ENCODE measurements around the gene LAMC3.

Gene LAMC3

DNA sequence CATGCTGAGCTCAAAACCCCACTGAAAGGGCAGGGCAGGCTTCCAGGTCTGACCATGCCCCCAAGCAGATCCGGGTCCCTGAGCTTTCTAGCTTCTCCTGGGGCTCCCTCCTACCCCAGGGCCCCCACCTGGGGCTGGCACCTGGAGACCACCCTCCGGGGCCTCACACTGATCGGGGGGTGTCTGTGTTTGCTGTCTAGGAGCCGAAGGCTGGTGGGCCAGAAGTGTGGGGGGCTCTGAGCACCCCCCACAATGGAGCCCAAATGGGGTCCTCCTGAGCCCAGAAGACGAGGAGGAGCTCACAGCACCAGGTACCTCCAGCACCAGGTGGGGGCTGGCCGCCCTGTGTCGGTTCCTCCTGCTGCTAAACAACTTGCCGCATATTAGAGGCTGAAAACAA lies 39.8 kb downstream of the LAMC3 start:
- DNase-seq, result no peak

DNA sequence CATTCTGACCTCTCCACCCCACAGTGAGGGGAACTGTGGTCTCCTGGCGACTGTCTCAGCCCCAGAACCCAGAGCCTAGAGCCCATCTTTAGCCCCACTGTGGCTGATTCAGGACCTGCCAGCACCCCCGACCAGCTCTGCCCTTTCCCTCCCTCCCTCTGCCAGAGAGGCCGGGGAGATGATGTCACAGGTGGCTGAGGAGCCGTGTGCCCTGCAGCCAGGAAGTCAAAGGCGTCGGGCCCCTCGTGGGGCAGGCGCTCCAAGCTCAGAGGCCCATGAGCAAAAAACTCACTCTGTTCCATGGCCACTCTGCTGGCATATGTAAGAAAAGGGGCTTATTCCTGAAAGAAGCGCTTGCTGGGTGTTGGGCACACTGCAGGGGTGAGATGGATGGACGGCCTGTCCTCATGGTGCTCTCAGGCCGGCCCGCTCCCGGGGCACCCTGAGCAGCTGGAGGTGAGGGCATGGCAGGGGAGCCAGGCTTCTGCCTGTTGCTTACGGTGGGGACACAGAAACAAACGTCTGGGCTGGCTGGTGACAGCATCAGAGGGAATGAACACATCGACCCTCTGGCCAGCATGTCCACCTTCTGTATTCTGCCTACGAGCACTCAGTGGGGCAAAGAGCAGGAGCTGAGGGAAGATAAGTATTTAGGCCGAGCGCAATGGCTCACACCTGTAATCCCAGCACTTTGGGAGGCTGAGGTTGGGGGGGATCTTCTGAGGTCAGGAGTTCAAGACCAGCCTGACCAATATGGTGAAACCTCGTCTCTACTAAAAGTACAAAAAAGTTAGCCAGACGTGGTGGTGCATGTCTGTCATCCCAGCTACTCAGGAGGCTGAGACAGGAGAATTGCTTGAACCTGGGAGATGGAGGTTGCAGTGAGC lies 41.1 kb downstream of the LAMC3 start:
- DNase-seq, result no peak

DNA sequence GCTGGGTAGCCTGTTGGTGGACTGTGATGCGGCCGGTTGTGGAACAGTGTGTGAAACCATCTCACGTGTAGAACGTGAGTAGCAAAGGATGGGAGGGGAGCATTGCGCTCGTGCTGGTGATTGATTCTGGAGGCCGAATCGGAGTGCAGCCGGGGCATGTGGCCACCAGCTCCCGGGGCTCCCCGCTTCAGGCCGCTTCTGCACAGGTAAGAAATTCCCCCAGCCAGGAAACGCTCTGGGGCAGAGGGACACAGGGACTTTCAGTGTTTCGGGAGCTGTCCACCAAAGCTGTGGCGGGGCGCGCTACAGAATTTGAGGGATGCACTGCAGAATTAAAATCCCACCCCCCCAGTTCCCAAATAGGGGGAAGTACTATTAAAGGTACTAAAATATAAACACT lies 41.9 kb downstream of the LAMC3 start:
- DNase-seq, result no peak

DNA sequence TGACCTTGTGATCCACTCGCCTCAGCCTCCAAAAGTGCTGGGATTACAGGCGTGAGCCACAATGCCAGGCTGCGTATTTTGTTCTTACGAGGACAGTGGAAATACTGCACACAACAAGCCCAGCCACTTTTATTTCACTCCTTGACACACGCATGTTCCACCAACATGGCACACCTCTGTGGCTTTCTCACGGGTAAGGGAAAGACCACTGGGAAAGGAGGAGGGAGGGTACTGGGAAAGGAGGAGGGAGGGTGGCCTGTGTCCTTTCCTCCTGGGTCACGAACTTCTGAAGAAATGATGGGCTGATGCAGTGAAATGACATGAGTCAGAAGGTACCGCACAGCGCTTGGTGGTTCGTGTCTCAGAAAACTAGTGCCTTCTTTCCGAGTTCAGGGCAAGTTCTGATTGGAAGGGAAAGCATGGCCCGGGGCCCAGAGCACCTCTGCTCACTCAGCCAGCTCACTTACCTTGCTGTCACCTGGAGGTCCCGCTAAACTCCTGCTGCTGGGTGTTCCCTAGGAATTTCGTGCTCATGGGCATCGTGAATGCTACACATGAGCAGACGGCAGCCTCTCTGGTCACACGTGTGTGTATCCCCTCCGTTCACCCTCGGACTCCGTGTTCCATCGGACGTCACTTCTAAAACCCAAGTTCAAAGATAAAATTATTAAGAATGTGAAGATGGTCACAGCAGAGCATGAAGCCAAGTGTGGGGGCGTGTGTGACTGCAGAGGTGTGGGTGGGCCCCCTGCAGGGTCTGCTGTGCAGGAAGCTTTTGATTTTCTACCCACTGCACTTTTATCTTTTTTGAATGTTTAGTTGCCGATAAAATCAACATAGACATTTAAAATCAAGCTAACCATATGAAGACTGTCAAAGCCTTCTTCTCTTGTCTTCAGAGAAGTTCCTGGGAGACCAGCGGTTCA lies 42.9 kb downstream of the LAMC3 start:
- no peak for DNase-seq

DNA sequence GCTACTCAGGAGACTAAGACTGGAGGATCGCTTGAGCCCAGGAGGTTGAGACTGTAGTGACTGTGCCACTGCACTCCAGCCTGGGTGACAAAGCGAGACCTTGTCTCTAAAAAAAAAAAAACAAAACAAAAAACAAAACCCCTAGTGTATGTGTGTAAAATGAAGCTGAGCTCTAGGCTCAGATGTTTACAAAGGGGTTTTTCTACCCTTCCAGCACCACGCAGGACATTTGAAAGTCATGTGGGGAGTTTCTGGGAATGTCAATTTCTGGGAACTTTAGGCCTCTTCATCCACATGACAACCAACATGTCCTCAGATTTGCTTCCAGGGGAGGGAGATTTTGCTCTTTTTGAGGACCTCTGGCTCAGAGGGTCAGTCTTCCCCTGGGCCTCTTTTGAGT lies 44.9 kb downstream of the LAMC3 start:
- DNase-seq, result no peak

DNA sequence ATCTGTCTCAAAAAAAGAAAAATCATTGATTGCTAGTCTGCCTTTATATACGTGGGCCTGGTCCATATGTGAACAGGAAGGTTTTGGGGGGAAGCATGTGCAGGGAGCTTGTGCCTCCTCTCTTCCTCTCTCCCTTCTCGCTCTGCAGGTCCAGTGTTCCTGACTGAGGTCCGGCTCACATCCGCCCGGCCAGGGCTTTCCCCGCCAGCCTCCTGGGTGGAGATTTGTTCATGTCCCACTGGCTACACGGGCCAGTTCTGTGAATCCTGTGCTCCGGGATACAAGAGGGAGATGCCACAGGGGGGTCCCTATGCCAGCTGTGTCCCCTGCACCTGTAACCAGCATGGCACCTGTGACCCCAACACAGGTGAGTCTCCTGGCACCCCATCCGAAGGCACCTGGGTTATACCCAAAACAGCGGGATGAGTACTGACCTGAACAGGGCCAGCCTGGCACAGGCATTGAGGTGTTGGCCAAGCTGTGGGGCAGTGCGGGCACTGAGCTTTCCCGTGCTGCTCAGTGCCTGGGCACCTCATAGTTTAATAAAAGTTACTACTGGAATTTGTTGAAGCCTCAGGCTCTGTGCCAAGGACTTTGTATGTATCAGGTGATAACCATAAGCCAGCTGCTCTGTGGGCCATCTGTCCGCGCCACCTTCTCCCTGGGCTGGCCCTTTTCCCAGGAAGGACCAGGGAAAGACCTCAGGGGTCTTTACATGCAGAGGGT lies 48.0 kb downstream of the LAMC3 start:
- DNase-seq, result no peak

DNA sequence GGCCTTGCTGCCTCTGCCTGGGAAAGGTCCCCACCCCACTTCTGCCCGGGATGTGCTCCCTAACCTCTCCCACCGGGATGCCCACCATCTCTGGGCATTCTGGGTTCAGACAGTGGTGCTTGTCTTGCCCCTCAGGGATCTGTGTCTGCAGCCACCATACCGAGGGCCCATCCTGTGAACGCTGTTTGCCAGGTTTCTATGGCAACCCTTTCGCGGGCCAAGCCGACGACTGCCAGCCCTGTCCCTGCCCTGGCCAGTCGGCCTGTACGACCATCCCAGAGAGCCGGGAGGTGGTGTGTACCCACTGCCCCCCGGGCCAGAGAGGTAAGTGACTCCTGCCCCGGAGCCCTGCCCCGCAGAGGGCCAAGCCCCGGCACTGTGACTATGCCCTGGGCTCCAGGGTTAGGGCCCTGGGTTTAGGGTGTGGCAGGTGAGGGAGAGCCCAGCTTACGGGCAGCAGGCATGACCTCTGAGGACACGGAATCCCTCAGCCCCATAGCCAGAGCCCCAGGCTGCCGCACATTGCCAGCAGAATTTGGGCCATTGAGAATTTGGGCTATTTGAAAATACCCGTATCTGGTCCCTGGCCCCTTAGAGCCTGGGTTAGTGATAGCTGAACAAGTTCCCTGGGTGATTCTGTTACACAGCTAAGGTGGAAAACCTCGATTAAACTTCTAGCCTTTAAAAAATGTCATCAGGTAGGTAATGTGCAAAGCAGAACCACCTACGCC lies 52.1 kb downstream of the LAMC3 start:
- no peak for DNase-seq

DNA sequence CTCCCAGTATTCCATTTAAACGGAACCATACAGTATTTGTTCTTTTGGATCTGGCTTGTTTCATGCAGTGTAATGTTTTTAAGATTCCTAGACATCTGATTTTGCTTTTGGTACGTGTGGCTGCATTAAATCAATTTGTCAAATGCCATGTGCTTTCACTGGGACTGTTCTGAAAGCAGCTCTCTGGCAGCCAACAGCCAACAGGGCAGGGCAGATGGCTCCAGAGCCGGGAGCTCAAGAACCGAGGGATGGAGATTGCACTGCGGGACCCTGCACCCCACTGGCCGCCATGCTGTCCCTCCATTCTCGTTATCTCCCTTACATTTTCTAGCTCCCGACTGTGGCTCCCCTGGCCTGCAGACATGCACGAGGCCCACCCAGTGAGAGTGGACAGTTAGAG lies 54.0 kb downstream of the LAMC3 start:
- no peak for DNase-seq

DNA sequence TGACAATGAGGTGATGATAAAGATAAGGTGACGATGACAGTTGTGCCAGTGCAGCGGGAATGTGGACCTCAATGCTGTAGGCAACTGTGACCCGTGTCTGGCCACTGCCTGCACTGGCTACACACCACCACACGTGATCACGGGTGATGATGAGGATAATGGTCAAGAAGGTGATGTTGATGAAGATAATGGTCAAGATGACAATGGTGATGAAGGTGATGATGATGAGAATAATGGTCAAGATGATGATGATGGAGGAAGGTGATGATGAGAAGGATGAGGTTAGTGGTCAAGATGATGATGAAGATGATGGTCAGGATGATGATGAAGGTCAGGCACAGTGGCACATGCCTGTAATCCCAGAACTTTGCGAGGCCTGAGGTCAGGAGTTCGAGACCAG lies 56.6 kb downstream of the LAMC3 start:
- no peak for DNase-seq

DNA sequence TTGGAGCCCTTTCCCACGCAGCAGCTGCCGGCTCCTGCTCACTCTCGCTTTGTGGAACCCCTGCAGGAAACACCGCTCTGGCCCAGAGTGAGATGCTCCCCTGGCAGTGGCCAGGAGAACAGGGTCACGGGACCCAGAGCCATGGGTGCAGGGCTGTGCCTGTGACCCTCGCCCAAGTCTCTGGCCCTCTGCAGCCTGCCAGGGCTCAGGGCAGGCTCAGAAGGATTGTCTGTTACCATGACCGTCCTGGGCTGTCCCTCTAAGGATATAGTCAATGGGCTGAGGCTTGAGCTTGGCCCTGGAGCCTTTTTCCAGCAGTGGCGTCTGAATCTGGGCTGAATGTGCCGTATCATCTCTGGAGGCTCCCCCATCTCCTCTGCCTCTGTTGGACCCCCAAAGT lies 58.7 kb downstream of the LAMC3 start:
- no peak for DNase-seq

DNA sequence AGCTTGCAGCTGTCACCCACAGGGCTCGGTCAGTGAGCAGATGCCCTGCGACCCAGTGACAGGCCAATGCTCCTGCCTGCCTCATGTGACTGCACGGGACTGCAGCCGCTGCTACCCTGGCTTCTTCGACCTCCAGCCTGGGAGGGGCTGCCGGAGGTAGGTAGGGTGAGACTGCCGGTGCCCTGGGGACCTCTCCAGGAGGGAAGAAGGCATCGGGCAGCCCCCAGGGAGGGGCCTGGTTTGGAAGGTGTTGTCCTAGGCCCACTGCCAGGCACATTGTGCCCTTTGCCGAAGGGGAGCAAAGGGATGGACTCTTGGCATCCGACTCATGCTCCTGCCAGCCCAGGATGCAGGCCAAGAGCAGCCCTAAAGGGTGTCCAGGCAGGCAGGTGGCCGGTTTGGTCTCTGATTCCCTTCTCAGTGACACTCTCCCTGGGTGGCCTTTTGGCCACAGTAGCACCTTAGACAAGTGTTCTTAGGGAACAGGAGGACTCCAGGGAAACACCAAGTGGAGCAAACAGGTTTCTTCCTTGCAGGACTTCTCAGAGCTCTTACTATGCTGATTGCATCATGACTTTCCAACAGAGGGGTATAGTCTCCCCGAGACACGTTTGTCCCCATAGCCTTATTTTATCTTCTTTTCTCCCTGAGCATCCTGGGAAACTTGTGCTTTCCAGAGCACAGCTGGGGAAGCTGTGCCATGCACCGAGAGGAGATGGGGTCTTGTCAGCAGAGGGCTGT lies 59.3 kb downstream of the LAMC3 start:
- no peak for DNase-seq

DNA sequence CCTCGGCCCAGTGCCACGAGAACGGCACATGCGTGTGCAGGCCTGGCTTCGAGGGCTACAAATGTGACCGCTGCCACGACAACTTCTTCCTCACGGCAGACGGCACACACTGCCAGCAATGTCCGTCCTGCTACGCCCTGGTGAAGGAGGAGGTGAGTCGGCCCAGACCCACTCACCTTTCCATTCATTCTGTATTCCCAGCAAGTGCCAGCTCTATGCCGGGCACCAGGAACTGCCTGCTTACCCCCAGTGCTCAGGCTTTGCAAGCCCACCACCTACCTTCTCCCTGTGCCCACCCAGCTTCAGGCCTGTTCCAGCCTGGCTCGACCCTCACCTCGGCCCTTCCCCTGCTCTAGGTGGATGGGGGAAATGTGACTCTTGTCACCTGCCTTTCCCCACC lies 60.7 kb downstream of the LAMC3 start:
- DNase-seq, result no peak

DNA sequence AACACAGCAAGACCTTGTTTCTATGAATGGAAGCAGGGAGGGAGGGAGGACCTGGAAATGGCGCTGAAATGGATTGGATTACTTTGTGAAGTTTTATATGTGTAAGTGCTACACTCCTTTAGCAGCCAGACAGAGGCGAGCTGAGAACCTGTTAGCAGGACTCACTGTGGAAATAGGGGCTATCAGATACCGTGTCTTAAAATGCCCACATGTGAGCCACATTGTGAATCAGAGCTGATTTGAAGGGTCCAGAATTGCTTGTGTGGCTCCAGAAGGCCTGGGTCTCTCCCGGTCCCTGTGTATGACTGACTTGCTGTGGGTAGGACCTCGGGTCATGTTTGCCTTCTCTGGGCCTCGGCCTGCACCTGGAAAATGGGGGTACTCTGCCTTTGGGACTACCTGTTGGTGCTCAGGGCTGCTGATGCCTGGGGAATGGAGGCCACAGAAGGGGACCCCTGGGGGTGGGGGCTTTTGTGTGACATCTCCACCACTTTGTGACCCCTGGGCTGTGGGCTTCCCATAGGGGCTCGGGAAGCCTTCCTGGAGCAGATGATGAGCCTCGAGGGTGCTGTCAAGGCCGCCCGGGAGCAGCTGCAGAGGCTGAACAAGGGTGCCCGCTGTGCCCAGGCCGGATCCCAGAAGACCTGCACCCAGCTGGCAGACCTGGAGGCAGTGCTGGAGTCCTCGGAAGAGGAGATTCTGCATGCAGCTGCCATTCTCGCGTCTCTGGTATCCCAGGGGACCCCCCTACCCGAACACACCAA lies 63.3 kb downstream of the LAMC3 start:
- no peak for DNase-seq

DNA sequence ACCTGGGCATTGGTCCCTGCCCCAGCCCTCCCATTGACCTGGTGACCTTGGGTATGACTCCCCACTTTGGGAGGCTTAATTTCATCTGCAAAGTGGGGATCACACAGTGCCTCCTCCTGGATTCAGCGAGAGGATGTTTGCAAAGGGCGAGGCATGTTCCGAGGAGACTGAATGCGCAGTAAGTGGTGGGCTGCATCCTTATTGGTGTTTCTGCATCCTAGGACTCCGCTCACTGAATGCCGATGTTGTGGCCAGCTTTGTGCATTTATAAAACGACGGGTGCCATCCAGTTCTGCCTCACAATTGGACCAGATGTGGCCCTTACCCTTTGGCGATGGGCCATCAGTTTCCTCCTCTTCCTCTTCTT lies 63.9 kb downstream of the LAMC3 start:
- DNase-seq, result no peak

DNA sequence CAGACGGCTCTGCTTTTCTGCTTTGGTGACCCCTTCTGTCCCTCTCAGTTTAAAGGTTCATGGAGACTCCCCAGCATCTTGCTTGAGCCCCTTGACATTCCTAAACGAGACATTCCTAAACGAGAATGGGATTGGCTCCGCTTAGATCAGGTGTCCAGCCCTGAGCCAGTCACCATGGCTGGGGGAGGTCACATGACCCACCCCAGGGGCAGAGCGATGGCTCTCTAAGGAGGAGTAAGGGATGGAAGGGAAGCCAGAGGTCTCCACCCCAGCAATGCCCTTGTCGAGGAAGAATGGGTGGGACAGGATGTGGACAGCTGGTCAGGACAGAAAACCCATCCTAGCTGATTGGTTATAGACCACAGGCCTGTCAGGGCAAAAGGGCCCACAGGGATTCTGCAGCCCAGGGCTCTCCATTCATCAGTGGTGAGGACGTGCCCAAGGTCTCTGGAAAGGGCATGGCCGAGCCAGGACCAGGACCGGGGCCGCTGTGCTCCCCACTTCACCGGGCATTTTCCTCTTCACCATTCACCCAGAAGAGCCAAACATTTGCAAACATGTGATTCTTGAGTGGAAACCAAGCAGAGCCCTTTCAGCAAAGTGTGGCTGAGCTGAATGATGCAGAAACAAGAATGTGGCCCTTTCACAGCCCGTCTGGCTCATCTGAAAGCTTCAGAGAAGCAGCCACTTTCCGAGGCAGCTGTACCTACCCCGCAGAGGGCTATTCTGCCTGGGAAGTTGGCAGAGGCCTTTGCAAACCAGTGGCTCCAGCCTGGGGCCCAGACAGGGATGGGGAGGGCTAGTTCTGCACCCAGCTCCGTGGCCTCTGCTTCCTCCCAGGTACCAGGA lies 67.6 kb downstream of the LAMC3 start:
- no peak for DNase-seq

DNA sequence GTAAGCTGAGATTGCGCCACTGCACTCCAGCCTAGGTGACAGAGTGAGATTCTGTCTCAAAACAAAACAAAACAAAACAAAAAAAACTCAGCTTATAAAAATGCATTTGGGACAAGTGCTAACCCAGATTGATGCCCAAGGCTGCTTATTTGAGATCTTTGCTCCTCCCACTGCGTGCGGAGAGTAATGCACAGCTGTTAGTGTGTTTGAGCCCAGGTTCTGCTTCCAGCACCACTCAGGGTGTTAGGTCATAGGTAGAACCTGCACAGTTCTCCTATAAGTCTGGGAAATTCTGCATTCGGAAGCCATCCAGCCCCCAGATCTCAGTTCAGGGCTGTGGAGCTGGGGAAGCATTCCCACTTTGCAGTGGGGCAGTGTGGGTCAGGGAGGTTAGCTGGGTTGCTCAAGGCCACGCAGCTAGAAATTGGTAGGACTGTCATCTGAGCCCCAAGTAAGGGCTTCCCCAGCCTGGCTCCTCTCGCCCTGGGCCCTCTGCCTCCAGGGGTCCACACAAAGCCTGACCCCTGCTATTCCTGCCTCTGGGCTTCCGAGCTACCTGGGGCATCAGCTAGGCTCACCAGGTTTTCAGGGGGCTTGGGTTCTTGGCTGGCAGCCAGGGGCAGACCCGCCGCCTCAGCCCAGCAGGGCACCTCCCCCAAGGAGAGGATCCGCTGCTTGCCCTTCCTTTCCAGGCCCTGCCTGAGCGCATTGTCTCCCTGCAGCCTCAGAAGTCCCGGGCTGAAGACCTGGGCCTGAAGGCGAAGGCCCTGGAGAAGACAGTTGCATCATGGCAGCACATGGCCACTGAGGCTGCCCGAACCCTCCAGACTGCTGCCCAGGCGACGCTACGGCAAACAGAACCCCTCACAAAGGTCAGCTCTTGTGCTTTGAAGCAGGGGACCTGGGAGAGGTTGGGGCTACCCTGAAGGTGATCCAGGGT lies 69.7 kb downstream of the LAMC3 start:
- no peak for DNase-seq

DNA sequence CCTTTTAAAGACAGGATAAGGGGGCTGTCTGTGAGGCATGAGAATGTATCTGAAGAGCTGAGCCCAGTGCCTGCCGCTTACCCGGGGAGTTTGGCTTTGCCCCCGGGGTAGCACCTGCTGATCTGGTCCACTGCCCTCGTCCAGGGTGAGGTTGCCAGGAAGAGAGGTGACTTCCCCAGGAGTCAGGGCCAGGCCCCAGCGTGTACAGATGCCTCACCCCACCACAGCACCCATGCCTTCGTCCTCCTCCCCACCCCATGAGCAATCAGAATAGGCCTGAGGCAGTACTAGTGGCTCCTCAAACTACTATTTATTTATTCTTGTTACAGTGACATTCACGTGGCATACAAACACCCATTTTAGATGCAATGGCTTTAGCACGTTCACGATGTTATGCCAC lies 71.6 kb downstream of the LAMC3 start:
- DNase-seq, result no peak

DNA sequence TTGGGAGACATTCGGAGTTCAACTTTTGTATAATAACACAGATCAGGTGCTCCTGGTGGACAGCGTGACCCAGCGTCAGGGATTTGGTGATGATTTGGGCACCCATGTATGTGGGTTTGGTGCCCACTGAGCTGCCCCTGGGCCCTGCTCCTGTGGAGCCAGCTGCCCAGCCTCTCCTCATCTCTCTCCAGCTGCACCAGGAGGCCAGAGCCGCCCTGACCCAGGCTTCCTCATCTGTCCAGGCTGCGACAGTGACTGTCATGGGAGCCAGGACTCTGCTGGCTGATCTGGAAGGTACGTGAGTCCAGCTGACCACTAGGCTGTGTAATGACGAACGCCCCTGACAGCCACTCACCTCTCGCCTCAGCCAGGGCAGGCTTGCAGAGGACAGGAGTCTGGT lies 72.9 kb downstream of the LAMC3 start:
- no peak for DNase-seq
